Activated naive CD4-positive, alpha-beta T cell treated with anti-CD3 and anti-CD28 coated beads for 36 hours (primary cell): ENCODE data around the gene FAM168A. TPM values are rescaled to one million over a fixed set of nuclear protein-coding genes. Genes with fewer than 3 reads are reported as not detected.
"Not testable (repeated sequence)": the region's sequence is repeated elsewhere in the genome, so short reads cannot be mapped to it uniquely, and the experiment has no call there.

Experiments
- CTCF ChIA-PET: fragments of 350-600 bp; sonication (Branson Sonifier 250); formaldehyde crosslinking; loops from one replicate; lab custom pipeline; 2021; ENCODE audit warnings: antibody characterized with exemption; lab: Charles Lee
- DNase-seq: peaks from one replicate; pipeline ENCODE4 v3.0.0-alpha.2; 2020
- H3K27ac Mint-ChIP-seq: one replicate; pipeline ENCODE4 v1.8.0; 2021; ENCODE audit warnings: mild to moderate bottlenecking, mixed read lengths
- H3K27me3 Mint-ChIP-seq: one replicate; pipeline ENCODE4 v1.8.0; 2021; ENCODE audit warnings: low read depth, mixed read lengths
- H3K36me3 Mint-ChIP-seq: one replicate; pipeline ENCODE4 v1.8.0; 2021; ENCODE audit warnings: low read depth, mixed read lengths
- H3K4me1 Mint-ChIP-seq: one replicate; pipeline ENCODE4 v1.8.0; 2021; ENCODE audit warnings: low read depth, mixed read lengths
- H3K4me3 Mint-ChIP-seq: one replicate; pipeline ENCODE4 v1.8.0; 2021; ENCODE audit warnings: mild to moderate bottlenecking, moderate library complexity, mixed read lengths
- H3K9me3 Mint-ChIP-seq: one replicate; pipeline ENCODE4 v1.8.0; 2021; ENCODE audit warnings: mixed read lengths
- intact Hi-C: fragments of 100-400 bp; cut with micrococcal nuclease; formaldehyde crosslinking; loops from one replicate; pipeline ENCODE4 v1.15.1; 2023
- total RNA-seq, 2 experiments: library from RNA; stranded (reverse); gene quantifications; one replicate each; pipeline ENCODE4 v1.2.3, GENCODE V29; 2021

Gene FAM168A
- total RNA-seq, 2 experiments from 2014 or later, result 11.9 to 13.0 TPM

DNA sequence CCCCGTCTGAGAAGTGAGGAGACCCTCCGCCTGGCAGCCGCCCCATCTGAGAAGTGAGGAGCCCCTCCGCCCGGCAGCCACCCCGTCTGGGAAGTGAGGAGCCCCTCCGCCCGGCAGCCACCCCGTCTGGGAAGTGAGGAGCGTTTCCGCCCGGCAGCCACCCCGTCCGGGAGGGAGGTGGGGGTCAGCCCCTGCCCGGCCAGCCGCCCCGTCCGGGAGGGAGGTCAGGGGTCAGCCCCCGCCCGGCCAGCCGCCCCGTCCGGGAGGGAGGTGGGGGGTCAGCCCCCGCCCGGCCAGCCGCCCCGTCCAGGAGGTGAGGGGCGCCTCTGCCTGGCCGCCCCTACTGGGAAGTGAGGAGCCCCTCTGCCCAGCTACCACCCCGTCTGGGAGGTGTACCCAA is 25.9 kb downstream of the FAM168A start:
- intact Hi-C loops, H3K36me3 Mint-ChIP-seq, H3K27me3 Mint-ChIP-seq, H3K27ac Mint-ChIP-seq, H3K4me1 Mint-ChIP-seq, H3K4me3 Mint-ChIP-seq, DNase-seq, CTCF ChIA-PET, H3K9me3 Mint-ChIP-seq: not testable (repeated sequence)

DNA sequence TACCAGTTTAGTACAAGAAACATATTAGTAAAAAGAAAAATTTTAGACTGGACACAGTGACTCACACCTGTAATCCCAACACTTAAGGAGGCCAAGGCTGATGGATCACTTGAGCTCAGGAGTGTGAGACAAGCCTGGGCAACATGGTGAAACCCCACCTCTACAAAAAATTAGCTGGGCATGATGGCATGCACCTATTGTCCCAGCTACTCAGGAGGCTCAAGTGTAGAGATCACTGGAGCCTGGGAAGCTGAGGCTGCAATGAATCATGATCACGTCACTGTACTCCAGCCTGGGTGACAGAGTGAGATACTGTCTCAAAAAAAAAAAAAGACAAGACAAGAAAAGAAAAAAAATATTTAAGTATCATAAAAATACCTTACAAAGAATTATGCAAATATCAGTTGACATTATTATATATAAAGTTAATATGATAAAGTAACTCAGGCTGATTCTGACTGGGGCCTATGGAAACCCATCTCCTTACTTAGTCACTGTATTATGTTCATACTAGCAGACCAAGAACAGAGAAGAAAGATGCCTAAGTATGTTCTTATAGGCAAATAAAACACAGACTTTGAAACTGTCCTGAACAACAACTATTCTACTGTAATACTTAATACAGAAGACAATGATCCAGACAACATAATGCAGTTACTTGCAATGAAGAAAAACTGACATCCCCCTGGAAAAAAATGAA is 27.3 kb downstream of the FAM168A start:
- H3K9me3 Mint-ChIP-seq, result no peaks in the 10 kb centered on the region
- H3K27ac Mint-ChIP-seq, result no peak overlapping the region
- H3K4me3 Mint-ChIP-seq, result no peak overlapping the region
- peaks cover 9% of the 10 kb centered on the region for H3K36me3 Mint-ChIP-seq
- no peak for DNase-seq
- H3K27me3 Mint-ChIP-seq, result no peaks in the 10 kb centered on the region
- intact Hi-C loops, result no loop called here
- CTCF ChIA-PET, result no interaction called here
- no peaks in the 10 kb centered on the region for H3K4me1 Mint-ChIP-seq

DNA sequence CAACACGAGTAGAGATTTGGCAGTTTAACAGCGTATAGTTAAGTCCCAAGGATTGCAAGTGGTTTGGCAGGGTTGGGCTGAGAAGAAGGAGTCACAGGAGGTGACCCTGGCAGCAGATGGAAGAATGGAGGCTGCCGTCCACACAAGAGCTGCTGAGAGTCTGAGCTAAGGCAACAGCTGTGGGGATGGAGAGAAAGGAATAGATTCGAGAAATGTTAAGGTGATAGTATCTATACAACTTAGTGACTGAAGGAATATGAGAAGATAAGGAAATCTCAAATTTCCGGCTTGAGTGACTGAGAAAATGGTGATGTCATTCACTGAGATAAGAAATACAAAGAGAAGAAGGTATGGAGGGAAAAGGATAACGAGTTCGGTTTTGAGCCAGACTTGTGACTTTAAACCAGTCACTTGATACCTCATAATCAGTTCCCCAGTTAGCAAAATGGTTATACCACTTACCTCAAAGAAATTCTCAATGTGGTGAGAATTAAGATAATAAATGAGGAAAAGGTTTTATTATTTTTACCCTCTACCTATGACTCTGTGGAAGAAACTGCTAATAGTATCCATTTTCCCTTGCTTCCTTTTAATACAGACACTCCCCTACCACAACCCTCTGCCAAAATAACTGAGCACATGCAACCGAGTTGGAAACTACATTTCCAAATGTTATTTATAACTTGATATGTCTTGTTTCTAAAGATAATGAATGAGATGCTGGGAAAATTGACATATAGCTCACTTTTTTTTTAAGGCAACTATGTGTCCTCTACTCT is 30.7 kb downstream of the FAM168A start:
- Mint-ChIP-seq H3K36me3 (peaks cover 9% of the 10 kb centered on the region), H3K27ac (no peak overlapping the region), H3K4me3 (no peak overlapping the region), H3K4me1 (no peaks in the 10 kb centered on the region), H3K9me3 (no peaks in the 10 kb centered on the region), H3K27me3 (no peaks in the 10 kb centered on the region)
- intact Hi-C loops, result no loop called here
- CTCF ChIA-PET, result no interaction called here
- DNase-seq, result no peak

DNA sequence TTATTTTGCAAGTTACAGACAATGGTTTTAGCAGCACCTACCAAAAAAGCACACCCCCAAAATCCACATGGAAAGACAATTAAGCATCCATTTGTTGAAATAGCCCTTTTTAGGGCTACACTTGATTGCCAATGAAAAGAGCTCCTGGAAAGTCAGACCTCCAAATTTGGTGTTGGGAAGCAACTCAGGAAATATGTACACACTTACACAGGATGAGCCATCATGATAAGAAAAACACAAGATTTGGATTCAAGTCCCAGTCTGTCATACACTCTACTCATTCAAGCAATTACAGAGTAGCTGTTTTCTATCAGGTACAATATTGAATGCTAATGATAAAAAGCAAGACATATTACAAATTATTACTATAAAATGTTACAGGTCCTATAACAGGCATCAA is 31.5 kb downstream of the FAM168A start:
- H3K4me1 Mint-ChIP-seq, result no peaks in the 10 kb centered on the region
- no peak overlapping the region for H3K4me3 Mint-ChIP-seq
- H3K27ac Mint-ChIP-seq, result no peak overlapping the region
- H3K36me3 Mint-ChIP-seq, result peaks cover 9% of the 10 kb centered on the region
- no peaks in the 10 kb centered on the region for H3K27me3 Mint-ChIP-seq
- CTCF ChIA-PET, result no interaction called here
- intact Hi-C loops, result no loop called here
- DNase-seq, result no peak
- H3K9me3 Mint-ChIP-seq, result no peaks in the 10 kb centered on the region

DNA sequence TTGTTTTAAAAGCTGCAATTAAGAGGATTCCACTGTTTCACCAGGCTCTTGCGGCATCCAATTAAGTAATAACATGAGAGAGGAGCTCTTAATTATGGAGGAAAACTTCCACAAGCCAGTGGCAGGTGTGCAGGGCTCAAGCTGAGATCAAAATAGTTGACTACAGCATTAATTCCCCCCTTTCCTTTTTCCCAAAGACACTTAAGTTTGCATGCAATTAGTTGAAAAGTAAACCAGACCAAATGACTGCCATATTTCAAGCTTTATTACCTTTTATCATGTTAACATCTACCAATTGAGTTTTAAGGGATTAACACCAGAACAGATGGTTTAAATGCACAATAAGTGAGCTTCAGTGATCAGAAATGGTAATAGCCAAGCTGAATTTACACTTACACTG is 32.1 kb downstream of the FAM168A start:
- no peak for DNase-seq
- no peak overlapping the region for H3K27ac Mint-ChIP-seq
- H3K36me3 Mint-ChIP-seq, result peaks cover 9% of the 10 kb centered on the region
- H3K4me3 Mint-ChIP-seq, result no peak overlapping the region
- H3K27me3 Mint-ChIP-seq, result no peaks in the 10 kb centered on the region
- H3K4me1 Mint-ChIP-seq, result no peaks in the 10 kb centered on the region
- intact Hi-C loops, result no loop called here
- no peaks in the 10 kb centered on the region for H3K9me3 Mint-ChIP-seq
- CTCF ChIA-PET, result no interaction called here

DNA sequence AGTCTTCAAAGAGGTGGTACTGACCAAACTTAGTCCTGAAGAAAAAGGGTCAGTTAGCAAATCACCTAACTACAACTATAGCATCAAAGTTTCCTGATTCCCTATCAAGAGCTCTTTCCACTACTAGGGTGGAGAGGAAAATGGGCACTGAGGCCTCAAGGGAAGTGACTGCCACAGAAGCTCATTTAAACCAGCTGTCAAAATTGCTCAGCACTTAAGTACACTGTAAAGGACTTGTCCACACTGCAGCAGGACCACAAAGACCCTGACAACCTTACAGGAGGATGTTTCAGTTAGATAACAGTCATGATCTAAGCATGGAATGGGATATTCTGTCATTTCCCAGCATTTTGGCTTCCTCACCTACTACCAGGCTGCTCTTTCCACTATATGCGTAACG is 33.0 kb downstream of the FAM168A start:
- no peaks in the 10 kb centered on the region for H3K9me3 Mint-ChIP-seq
- no peak overlapping the region for H3K27ac Mint-ChIP-seq
- no peak for DNase-seq
- no peaks in the 10 kb centered on the region for H3K4me1 Mint-ChIP-seq
- intact Hi-C loops, result no loop called here
- CTCF ChIA-PET, result interaction anchor here (0.6 kb wide), 1 partner anchor 262 kb away, joined by 3 read pairs; no protein-coding TSS in a partner anchor
- no peaks in the 10 kb centered on the region for H3K27me3 Mint-ChIP-seq
- peaks cover 9% of the 10 kb centered on the region for H3K36me3 Mint-ChIP-seq
- no peak overlapping the region for H3K4me3 Mint-ChIP-seq

DNA sequence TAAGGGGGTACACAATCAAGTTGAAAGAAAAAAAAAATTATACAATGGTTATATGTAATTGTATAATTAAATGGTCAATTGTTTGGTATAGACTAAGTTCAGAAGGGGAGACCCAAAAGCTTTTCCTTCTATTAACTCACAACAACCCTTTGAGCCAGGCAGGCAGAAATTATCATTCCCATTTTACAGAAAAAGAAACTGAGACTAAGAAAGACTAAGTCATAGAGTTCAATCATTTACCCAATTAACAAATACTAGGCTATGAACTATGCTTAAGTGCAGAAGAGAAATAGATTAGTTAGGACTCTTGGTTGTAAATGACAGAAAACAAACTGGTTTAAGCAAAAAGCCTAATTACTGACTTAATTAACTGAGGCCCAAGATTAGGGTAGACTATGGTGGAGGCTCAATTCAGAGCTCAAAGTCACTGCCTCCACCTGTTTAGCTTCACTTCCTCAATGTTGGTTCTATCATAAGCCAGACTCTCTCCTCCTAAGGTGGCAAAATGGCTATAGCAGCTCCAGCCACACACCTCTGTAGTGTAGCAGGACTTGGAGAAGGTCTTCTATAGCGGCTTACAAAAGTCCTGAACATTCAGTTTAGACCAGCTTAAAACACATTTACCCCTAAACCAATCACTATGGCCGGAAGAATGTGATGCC is 34.2 kb downstream of the FAM168A start:
- no peak overlapping the region for H3K27ac Mint-ChIP-seq
- H3K9me3 Mint-ChIP-seq, result no peaks in the 10 kb centered on the region
- CTCF ChIA-PET, result interaction anchor here (1.2 to 1.6 kb wide), 2 partner anchors 203 to 212 kb away, joined by 4 read pairs; no protein-coding TSS in a partner anchor
- DNase-seq, result no peak
- peaks cover 6% of the 10 kb centered on the region for H3K36me3 Mint-ChIP-seq
- no peak overlapping the region for H3K4me3 Mint-ChIP-seq
- H3K27me3 Mint-ChIP-seq, result no peaks in the 10 kb centered on the region
- intact Hi-C loops, result no loop called here
- H3K4me1 Mint-ChIP-seq, result no peaks in the 10 kb centered on the region

DNA sequence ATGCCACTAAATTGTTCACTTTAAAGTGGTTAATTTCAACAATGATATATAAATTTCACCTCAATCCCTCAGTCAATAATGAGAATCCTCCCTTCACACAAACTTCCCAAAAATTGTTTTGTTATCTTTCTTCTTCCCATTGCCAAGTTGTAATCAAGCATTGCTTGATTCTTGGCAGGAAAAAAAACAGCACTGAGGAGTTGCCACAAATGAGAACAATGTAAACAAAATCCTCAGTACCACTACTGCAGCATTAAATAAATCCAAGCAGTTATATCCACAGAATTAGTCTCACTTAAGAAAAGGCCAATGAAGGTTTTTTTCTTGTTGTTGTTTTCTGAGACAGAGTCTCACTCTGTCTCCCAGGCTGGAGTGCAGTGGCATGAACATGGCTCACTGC is 38.2 kb downstream of the FAM168A start:
- Mint-ChIP-seq H3K4me1 (peaks cover 1% of the 10 kb centered on the region), H3K36me3 (peaks cover 3% of the 10 kb centered on the region), H3K9me3 (no peaks in the 10 kb centered on the region), H3K4me3 (no peak overlapping the region), H3K27ac (no peak overlapping the region), H3K27me3 (no peaks in the 10 kb centered on the region)
- DNase-seq, result no peak
- intact Hi-C loops, result no loop called here
- CTCF ChIA-PET, result interaction anchor here (0.9 kb wide), 1 partner anchor 10 kb away, joined by 5 read pairs; no protein-coding TSS in a partner anchor

DNA sequence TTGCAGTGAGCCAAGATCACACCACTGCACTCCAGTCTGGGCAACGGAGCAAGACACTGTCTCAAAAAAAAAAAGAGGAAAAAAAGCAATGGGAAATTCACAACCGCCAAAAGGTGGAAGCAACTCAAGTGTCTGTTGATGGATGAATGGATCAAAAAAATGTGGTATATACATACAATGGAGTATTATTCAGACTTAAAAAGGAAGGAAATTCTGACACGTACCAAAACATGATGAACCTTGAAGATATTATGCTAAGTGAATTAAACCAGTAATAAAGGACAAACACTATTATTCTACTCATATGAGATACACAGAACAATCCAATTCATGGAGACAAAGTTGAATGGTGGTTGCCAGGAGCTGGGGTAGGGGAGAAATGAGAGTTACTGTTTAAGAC is 40.9 kb downstream of the FAM168A start:
- CTCF ChIA-PET, result no interaction called here
- Mint-ChIP-seq H3K36me3 (peaks cover 3% of the 10 kb centered on the region), H3K27me3 (no peaks in the 10 kb centered on the region), H3K9me3 (no peaks in the 10 kb centered on the region), H3K4me3 (no peak overlapping the region), H3K4me1 (peaks cover 3% of the 10 kb centered on the region), H3K27ac (no peak overlapping the region)
- no peak for DNase-seq
- intact Hi-C loops, result no loop called here

DNA sequence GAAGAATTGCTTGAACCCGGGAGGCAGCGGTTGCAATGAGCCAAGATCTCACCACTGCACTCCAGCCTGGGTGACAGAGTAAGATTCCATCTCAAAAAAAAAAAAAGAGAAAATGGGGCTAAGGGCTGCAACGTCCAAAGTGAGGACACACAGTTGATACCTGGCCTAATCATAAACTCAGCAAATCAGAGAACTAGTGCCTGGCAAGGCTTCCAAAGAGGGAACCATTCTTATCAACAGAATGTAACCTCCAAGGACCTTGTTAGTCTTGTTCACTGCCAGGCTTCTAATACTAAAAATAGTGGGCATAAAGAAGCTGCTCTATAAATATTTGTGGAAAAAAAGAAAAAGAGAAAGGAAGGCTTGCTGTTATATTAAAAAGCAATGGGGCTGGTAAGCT is 42.3 kb downstream of the FAM168A start:
- Mint-ChIP-seq H3K27me3 (no peaks in the 10 kb centered on the region), H3K4me1 (peaks cover 15% of the 10 kb centered on the region), H3K27ac (no peak overlapping the region), H3K9me3 (no peaks in the 10 kb centered on the region), H3K36me3 (peaks cover 3% of the 10 kb centered on the region), H3K4me3 (no peak overlapping the region)
- CTCF ChIA-PET, result interaction anchor here (1.7 kb wide), 1 partner anchor 70 kb away, joined by 4 read pairs; no protein-coding TSS in a partner anchor
- intact Hi-C loops, result no loop called here
- DNase-seq, result no peak

DNA sequence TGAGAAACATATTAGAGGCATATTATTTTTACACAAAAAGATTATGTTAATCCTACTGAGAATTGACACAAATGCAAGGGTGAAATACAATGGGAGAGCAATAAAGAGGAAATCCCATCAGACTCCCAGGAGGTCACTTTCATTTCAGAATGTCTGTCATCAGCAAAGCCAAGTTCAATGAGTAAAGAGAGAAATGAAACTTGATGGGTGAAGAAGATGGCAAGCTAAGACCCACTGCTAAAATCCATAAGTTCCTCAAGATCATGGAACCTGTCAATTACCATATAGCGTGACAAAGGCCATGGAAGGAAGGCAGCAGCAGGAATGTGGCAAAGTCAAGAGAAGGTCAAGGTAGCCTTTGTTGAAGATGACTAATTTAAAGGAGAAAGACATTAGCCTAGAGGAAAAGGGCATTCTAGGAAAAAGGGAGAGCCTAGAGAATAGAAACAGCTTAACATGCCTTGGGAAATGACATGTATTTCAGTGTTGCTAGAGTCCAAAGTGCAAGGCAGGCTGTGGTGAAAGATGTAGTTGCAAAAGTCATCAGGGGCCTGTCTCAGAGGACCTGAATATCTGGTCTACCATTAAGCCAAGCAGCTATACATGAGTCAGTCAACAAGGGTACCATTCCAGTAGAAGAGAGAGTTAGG is 43.1 kb downstream of the FAM168A start:
- peaks cover 19% of the 10 kb centered on the region for H3K4me1 Mint-ChIP-seq
- DNase-seq, result no peak
- intact Hi-C loops, result no loop called here
- peaks cover 3% of the 10 kb centered on the region for H3K36me3 Mint-ChIP-seq
- no peaks in the 10 kb centered on the region for H3K9me3 Mint-ChIP-seq
- CTCF ChIA-PET, result interaction anchor here (1.7 kb wide), 1 partner anchor 71 kb away, joined by 4 read pairs; no protein-coding TSS in a partner anchor
- H3K27me3 Mint-ChIP-seq, result no peaks in the 10 kb centered on the region
- H3K4me3 Mint-ChIP-seq, result no peak overlapping the region
- H3K27ac Mint-ChIP-seq, result no peak overlapping the region

DNA sequence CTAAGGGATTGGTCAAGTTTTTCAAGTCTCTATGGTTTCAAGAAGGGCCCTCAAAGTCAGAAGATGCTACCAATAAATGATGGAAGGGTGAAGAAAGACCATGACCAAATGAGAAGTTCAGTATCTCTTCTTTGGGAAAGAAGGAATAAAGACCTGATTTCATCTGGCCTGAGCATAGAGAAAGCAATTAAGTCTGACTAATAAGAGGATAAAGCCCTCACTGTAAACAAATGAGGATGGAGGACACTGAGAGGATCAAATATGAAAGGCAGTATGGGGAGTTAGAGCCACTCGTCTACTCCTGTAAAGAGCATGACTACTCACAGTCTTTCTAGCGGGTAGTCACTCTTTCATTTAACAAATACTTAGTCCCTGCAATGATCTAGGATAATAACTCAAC is 44.6 kb downstream of the FAM168A start:
- Mint-ChIP-seq H3K4me3 (no peak overlapping the region), H3K36me3 (peaks cover 3% of the 10 kb centered on the region), H3K27me3 (no peaks in the 10 kb centered on the region), H3K4me1 (peaks cover 19% of the 10 kb centered on the region), H3K9me3 (no peaks in the 10 kb centered on the region), H3K27ac (no peak overlapping the region)
- CTCF ChIA-PET, result no interaction called here
- intact Hi-C loops, result no loop called here
- DNase-seq, result no peak
